Measurements from ENCODE around the gene ATP1A4.

The ATP1A4 gene

GRCh38 chr1:160186729-160187128 is 35.3 kb downstream of the ATP1A4 start:
- ChIA-PET POLR2A (no interaction called here), CTCF (interaction anchor here (0.7 to 8.5 kb wide), 7 partner anchors 8 to 104 kb away, joined by 3 to 214 read pairs (median 3); partner anchors contain the start of gene PEA15)
- H3K4me3 ChIP-seq (ENCODE audit: low read depth, low read length) = no peak overlapping the region

GRCh38 chr1:160187407-160187806 is 36.0 kb downstream of the ATP1A4 start:
- DNase-seq (ENCODE audit: low read depth, low spot score) = no peak
- H3K4me3 ChIP-seq (ENCODE audit: low read depth, low read length) = no peak overlapping the region
- ChIA-PET CTCF (interaction anchor here (1.0 to 8.5 kb wide), 5 partner anchors 8 to 84 kb away, joined by 3 to 214 read pairs (median 5); partner anchors contain the start of gene PEA15), POLR2A (no interaction called here)
- TF ChIP-seq CTCF (IDR thresholded peaks at IDR 0.05; ENCODE audit: insufficient read depth, low read length, missing control alignments) = no peak

More at GRCh38 chr1:160186729-160187128, 35.3 kb downstream of the ATP1A4 start:
- no peak for DNase-seq (ENCODE audit: low read depth, low spot score)
- TF ChIP-seq CTCF (IDR thresholded peaks at IDR 0.05; ENCODE audit: insufficient read depth, low read length, missing control alignments) = no peak

- CTCF ChIA-PET = interaction anchor here (5.8 to 8.5 kb wide), 4 partner anchors 17 to 103 kb away, joined by 76 to 214 read pairs (median 167); partner anchors contain the start of gene PEA15
- POLR2A ChIA-PET = no interaction called here
- H3K4me3 ChIP-seq (ENCODE audit: low read depth, low read length) = no peak overlapping the region
- TF ChIP-seq CTCF (IDR thresholded peaks at IDR 0.05; ENCODE audit: insufficient read depth, low read length, missing control alignments) = no peak
- no peak for DNase-seq (ENCODE audit: low read depth, low spot score)
Observed at GRCh38 chr1:160188341-160188740, 36.9 kb downstream of the ATP1A4 start.

GRCh38 chr1:160189649-160190625 is 38.5 kb downstream of the ATP1A4 start, which contains the start of gene CASQ1:
Gene CASQ1, plus strand, starts transcription at chr1:160190575. Its CDS starts 177 bp downstream, at chr1:160190752.
- ChIA-PET CTCF (interaction anchor here (0.9 to 8.5 kb wide), 14 partner anchors 9 to 187 kb away, joined by 3 to 214 read pairs (median 28); partner anchors contain the start of gene PEA15), POLR2A (interaction anchor here (0.6 kb wide), 1 partner anchor 71 kb away, joined by 7 read pairs; no protein-coding TSS in a partner anchor)
- H3K4me3 ChIP-seq (ENCODE audit: low read depth, low read length) = no peak within 1 kb of the TSS
- no peak for DNase-seq (ENCODE audit: low read depth, low spot score)
- no peak for TF ChIP-seq CTCF (IDR thresholded peaks at IDR 0.05; ENCODE audit: insufficient read depth, low read length, missing control alignments)

- no peak for TF ChIP-seq CTCF (IDR thresholded peaks at IDR 0.05; ENCODE audit: insufficient read depth, low read length, missing control alignments)
- H3K4me3 ChIP-seq (ENCODE audit: low read depth, low read length) = no peak overlapping the region
- ChIA-PET CTCF (interaction anchor here (0.8 to 8.5 kb wide), 19 partner anchors 10 to 185 kb away, joined by 3 to 214 read pairs (median 4); partner anchors contain the start of gene PEA15), POLR2A (no interaction called here)
- DNase-seq (ENCODE audit: low read depth, low spot score) = no peak
Observed at GRCh38 chr1:160191756-160192155, 40.4 kb downstream of the ATP1A4 start.

- CTCF ChIA-PET = interaction anchor here (0.9 to 8.5 kb wide), 19 partner anchors 11 to 185 kb away, joined by 3 to 214 read pairs (median 10); partner anchors contain the start of genes DCAF8 and PEA15
- DNase-seq (ENCODE audit: low read depth, low spot score) = no peak
- no peak overlapping the region for H3K4me3 ChIP-seq (ENCODE audit: low read depth, low read length)
- POLR2A ChIA-PET = interaction anchor here (1.6 kb wide), 1 partner anchor 28 kb away, joined by 10 read pairs; no protein-coding TSS in a partner anchor
- no peak for TF ChIP-seq CTCF (IDR thresholded peaks at IDR 0.05; ENCODE audit: insufficient read depth, low read length, missing control alignments)
Observed at GRCh38 chr1:160192234-160192633, 40.8 kb downstream of the ATP1A4 start.

All from AG04449 (cell line).